Measurements from ENCODE around the gene VRK1.

VRK1 gene

DNA sequence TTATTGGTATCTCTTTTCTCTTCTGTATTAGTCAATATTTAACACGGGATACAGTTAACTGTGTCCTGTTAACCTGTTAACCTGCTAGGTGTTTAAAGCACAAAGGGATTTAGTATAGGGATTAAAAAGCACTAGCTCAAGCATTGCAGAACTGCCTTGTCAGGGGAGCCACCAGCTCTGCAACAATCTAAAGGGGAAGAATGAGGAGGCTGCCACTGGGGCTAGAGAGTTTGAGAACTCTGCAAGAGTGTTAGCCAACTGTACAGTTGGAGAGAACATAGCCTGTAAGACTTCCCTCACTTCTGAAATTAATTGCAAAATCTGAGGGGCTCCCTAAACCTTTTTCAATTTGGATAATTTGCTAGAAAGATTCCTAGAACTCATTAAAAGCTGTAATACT lies 6.5 kb upstream of the VRK1 start:
- no peak for DNase-seq (ENCODE audit: low read depth)

DNA sequence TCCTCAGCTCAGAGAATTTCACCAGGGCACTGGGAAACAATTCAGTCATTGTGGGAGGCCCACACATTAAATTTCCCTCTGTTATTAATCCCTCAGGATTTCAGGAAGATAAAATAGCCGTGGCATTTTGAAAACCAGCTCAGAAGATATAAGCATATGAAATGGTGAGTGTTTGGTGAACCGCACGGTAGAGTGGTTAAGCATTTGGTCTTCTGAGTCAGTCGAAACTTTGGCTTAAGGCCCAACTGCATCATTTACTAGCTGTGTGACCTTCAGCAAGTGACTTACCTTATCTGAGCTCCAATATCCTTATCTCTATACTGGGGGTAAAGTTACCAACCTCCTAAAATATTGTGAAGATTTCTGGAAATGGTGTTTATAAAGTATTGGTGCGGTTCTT lies 5.2 kb upstream of the VRK1 start:
- peak; percentile 7 for DNase-seq (ENCODE audit: low read depth)

DNA sequence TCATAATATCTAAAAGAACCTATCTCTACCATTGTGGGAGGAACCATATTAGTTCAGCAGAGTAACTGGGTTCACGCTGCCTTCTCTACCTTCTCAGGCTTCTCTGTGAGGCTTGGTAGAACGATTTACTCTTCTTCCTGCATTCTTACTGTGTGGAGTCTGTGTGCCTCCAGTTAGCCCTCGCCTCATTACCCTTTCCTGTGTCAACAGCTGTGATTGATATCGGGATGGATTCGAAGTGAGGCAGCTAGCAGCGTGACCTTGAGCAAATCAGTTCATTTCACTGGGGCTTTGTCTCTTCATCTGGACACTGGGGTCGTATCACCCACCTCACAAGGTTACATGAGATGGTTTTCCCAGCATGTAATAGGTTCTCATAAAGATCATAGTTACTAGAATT lies 4.6 kb upstream of the VRK1 start:
- DNase-seq (ENCODE audit: low read depth) = no peak

- peak; percentile 11 for DNase-seq (ENCODE audit: low read depth)
These were observed 3.6 kb upstream of the VRK1 start for GRCh38 chr14:96793547-96793946.

- DNase-seq (ENCODE audit: low read depth) = no peak
These were observed 1.9 kb upstream of the VRK1 start for GRCh38 chr14:96795109-96795828.

DNA sequence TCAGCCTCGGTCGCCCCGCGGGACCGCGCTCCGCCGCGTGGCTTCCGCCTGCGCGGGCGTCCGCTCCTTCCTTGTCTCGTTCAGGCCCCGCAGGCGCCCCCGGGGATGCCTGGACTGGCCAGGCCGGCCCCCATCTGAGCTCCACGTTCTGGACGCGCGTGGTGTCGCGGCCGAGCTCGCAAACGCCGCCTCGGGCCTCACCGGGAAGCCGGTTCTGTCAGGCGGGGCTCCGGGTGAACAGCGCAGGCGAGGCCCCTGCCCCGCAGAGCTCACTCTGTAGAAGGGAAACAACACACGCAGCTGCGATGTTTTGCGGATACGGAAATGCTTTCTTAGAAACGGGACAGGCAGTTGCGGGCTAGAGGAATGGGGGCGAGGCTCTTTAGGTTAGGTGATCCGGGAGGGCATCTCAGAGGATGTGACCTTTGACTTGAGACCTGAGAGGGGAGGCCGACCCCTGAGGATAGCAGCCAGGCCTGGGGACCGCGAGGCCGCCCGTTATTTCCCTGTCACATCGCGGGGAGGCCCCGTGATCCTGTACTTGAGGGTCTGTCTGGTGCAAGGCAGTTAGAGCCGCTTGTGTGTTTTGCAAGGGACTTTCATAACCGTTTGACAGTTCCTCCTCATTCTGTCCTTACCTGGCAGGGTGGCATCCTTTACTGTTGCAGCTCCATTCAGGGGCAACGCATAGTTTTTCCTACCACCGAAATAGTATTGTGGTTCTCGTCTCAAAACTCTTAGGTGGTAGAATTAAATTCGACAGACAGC lies 584 bp downstream of the VRK1 start:
- peak; percentile 62 for DNase-seq (ENCODE audit: low read depth)

DNA sequence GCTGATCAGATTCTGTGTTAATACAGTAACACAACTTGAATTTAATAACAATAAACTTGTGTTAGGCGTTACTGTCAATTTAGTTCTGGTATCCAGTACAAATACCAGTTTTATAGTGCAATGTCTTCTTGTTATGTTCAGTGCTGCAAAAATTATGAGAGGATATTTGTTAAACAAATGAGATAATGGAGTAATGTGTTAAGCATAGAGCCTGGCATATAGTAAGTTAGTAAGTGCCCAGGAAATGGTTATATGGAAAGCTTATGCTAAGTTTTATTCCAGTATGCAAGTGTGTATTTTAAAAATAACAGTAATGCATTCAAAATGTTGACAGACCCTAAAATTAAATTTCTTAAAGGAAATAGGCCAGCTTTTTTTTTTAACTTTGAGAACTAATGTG lies 1.8 kb downstream of the VRK1 start:
- DNase-seq (ENCODE audit: low read depth) = no peak

DNA sequence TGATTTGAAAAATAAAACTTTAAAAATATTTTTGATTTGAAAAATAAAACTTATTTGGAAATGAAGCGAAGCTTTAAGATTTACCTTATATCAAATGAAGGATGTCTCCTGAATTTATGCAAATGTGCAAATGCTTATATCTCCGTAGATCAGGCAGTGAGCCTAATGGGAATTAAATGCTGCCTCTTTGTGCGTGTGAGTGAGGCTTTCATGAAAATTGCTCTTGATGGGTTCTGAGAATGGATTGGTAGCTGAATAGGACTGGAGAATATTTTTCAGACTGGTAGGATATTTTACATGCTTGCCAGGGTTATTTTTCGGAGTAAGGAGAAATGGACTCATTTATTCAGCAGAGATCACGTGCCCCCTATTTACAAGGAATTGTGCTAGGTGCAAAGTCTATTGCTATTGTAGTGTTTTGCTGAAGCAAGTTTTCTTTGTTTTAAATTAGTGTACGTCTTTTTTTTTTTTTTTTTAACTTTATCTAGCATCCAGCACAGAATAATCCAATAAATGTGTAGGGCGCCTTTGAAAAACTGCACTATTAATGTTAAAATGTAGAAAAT lies 2.4 kb downstream of the VRK1 start:
- DNase-seq (ENCODE audit: low read depth) = no peak

- no peak for DNase-seq (ENCODE audit: low read depth)
These were observed 4.7 kb downstream of the VRK1 start for GRCh38 chr14:96801931-96802330.

DNA sequence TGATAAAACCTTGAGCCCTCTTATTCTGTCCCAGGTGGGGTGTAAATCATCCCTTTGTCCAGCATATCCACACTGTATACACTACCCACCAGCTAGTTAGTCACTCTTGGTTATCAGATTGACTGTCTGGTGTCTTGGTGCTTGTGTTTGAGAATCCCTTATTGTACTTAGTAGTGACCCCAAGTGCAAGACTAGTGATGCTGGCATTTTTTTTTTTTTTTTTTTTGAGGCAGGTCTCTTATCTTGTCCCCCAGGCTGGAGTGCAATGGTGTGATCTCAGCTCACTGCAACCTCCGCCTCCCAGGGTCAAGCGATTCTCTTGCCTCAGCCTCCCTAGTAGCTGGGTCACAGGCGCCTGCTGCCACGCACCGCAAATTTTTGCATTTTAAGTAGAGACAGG lies 5.8 kb downstream of the VRK1 start:
- DNase-seq (ENCODE audit: low read depth) = no peak

DNA sequence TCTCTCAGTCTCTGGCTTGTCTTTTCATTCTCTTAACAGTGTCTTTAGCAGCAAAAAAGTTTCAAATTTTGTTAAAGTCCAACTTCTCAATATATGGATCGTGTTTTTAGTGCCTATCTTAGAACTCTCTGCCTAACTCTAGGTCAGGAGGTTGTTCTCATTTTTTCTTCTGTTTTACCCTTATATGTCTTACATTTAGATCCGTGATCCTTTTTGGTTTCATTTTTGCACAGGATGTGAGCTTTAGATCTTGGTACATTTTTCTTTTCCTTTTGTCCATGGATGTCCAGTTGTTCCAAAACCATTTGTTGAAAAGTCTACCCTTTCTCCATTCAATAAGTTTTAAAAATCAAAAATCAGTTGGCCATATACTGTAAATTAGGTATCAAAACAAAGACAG lies 6.8 kb downstream of the VRK1 start:
- no peak for DNase-seq (ENCODE audit: low read depth)

- DNase-seq (ENCODE audit: low read depth) = no peak
These were observed 7.7 kb downstream of the VRK1 start for GRCh38 chr14:96804895-96805294.

DNA sequence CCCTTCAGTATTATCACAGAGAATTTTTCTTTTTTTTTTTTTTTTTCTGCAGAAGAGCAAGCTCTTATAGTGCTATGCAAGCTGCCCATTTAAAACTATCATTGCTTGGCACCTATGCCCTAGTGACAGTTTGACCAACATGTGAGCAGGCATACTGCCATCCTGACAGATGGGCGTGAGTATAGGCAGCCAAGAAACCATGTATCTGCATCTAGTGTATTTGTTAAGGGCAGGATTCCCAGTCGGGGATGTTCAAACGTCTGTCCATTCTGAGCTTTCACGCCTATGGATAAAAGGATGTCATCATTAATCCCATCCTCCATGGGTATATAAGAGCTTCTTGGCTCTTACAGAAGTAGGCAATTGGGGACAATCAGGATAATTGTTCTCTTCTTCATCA lies 8.8 kb downstream of the VRK1 start:
- DNase-seq (ENCODE audit: low read depth) = no peak

- DNase-seq (ENCODE audit: low read depth) = no peak
These were observed 9.7 kb downstream of the VRK1 start for GRCh38 chr14:96806836-96807235.

- DNase-seq (ENCODE audit: low read depth) = no peak
These were observed 11.6 kb downstream of the VRK1 start for GRCh38 chr14:96808619-96809406.

DNA sequence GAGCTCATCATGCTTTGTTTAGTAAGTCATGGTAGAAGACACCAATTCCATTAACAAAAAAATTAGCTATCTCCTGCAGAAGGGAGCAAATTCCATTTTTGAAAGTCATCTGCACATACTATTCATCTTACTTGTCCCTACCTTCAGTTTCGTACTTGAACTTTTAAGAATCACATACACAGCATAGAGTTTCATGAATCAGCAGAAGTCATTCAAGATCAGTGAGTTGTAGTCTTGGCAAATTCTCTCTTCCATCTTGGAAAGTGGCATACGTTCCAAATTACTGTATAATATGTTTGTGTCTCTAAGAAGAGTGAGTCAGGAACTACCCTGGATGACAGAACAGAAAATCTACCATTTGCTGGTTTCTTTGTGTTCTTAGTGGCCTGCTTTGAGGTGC lies 14.1 kb downstream of the VRK1 start:
- peak; percentile 94 for DNase-seq (ENCODE audit: low read depth)

- no peak for DNase-seq (ENCODE audit: low read depth)
These were observed 14.9 kb downstream of the VRK1 start for GRCh38 chr14:96811985-96812667.

- DNase-seq (ENCODE audit: low read depth) = no peak
These were observed 19.1 kb downstream of the VRK1 start for GRCh38 chr14:96816281-96816680.

- DNase-seq (ENCODE audit: low read depth) = no peak
These were observed 20.8 kb downstream of the VRK1 start for GRCh38 chr14:96817750-96818666.

- no peak for DNase-seq (ENCODE audit: low read depth)
These were observed 24.3 kb downstream of the VRK1 start for GRCh38 chr14:96821501-96821900.

DNA sequence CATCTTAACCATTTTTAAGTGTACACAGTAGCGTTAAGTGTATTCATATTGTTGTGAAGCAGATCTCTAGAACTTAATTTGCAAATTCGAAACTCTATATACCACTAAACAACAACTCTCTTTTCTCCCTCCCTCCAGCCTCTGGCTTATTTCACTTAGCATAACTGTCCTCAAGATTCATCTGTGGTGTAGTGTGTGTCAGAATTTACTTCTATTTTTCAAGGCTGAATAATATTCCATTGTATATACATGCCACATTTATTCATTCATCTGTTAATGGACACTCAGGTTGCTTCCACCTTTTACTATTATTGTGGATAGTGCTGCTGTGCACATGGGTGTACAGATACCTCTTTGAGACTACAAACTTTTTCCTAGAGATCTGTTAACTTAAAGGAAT lies 26.5 kb downstream of the VRK1 start:
- DNase-seq (ENCODE audit: low read depth) = no peak

Measured in ELR (cell line).